PC-3 (cell line): ENCODE results near the gene NFE2.

Experiments used
- EZH2 ChIP-seq: fragments of 300-600 bp; sonication (generic); IDR thresholded peaks from one replicate; pipeline ENCODE4 v1.6.1; 2017; ENCODE audit warnings: antibody characterized with exemption, mild to moderate bottlenecking, low read length; ENCODE audit not compliant: unreplicated experiment
- TF ChIP-seq, protein P1 (sequence below): fragments of 300-600 bp; sonication (generic); conservative IDR thresholded peaks from 2 replicates; pipeline ENCODE4 v1.5.1; 2017; ENCODE audit warnings: antibody characterized with exemption, low read depth, mild to moderate bottlenecking, low read length

- TF ChIP-seq, protein P1, sequence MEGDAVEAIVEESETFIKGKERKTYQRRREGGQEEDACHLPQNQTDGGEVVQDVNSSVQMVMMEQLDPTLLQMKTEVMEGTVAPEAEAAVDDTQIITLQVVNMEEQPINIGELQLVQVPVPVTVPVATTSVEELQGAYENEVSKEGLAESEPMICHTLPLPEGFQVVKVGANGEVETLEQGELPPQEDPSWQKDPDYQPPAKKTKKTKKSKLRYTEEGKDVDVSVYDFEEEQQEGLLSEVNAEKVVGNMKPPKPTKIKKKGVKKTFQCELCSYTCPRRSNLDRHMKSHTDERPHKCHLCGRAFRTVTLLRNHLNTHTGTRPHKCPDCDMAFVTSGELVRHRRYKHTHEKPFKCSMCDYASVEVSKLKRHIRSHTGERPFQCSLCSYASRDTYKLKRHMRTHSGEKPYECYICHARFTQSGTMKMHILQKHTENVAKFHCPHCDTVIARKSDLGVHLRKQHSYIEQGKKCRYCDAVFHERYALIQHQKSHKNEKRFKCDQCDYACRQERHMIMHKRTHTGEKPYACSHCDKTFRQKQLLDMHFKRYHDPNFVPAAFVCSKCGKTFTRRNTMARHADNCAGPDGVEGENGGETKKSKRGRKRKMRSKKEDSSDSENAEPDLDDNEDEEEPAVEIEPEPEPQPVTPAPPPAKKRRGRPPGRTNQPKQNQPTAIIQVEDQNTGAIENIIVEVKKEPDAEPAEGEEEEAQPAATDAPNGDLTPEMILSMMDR: no peak
- TF ChIP-seq EZH2: no peak
Measured at GRCh38 chr12:54246011-54246641, 54.7 kb downstream of the NFE2 start.
